HEK293 (cell line): ENCODE results near the gene ZFP91.

Experiments used
- PRDM1 ChIP-seq: fragments of 450-650 bp; formaldehyde crosslinking; IDR thresholded peaks from 2 replicates; pipeline ENCODE4; 2016; ENCODE audit warnings: missing biosample characterization, missing genetic modification characterization
- TCF7L2 ChIP-seq: IDR thresholded peaks from 2 replicates; pipeline ENCODE4 v1.6.1; 2011; ENCODE audit warnings: low read depth, mild to moderate bottlenecking, inconsistent platforms, low read length, moderate library complexity, borderline replicate concordance
- ZBTB49 ChIP-seq: fragments of 450-650 bp; formaldehyde crosslinking; IDR thresholded peaks from 2 replicates; pipeline ENCODE4 v1.5.1; 2016; ENCODE audit warnings: missing biosample characterization, missing genetic modification characterization, low read depth
- ZNF354C ChIP-seq: fragments of 450-650 bp; formaldehyde crosslinking; IDR thresholded peaks from 2 replicates; pipeline ENCODE4 v1.5.1; 2016; ENCODE audit warnings: missing biosample characterization, missing genetic modification characterization, low read depth, borderline replicate concordance
- ZNF473 ChIP-seq: fragments of 450-650 bp; formaldehyde crosslinking; IDR thresholded peaks from 2 replicates; pipeline ENCODE4 v1.5.1; 2017; ENCODE audit warnings: missing biosample characterization, missing genetic modification characterization
- ZNF513 ChIP-seq: fragments of 450-650 bp; IDR thresholded peaks from 2 replicates; pipeline ENCODE4 v1.5.1; 2018; ENCODE audit warnings: missing biosample characterization, missing genetic modification characterization
- ZNF645 ChIP-seq: fragments of 450-650 bp; formaldehyde crosslinking; IDR thresholded peaks from 2 replicates; pipeline ENCODE4; 2016; ENCODE audit warnings: missing biosample characterization, missing genetic modification characterization
- ZNF785 ChIP-seq: fragments of 450-650 bp; formaldehyde crosslinking; IDR thresholded peaks from 2 replicates; pipeline ENCODE4 v1.5.1; 2016; ENCODE audit warnings: missing biosample characterization, missing genetic modification characterization
- TF ChIP-seq, protein P1 (sequence below): fragments of 450-650 bp; formaldehyde crosslinking; IDR thresholded peaks from 2 replicates; pipeline ENCODE4 v1.5.1; 2016; ENCODE audit warnings: missing biosample characterization, missing genetic modification characterization
- TF ChIP-seq, protein P2 (sequence below): fragments of 450-650 bp; formaldehyde crosslinking; IDR thresholded peaks from 2 replicates; pipeline ENCODE4 v1.5.1; 2017; ENCODE audit warnings: missing biosample characterization, missing genetic modification characterization

DNA sequence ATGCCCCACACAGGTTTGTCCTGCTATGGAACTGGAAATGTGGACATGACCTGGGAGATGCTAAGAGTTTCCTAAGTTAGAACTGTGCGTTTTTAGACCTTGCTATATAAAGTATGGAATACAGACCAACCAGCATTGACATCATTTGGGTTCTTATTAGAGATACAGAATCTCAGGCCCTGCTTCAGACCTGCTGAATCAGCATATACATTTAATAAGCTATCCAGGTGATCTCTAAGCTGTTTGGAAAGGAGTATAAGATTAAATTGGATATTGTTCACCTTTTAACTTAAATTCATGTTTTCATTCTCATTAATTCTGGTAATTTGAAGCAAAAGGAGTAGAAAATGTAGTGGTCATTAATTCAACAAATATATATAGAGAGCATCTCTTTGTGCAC, 36.7 kb downstream of the ZFP91 start:
- TF ChIP-seq, protein P1, sequence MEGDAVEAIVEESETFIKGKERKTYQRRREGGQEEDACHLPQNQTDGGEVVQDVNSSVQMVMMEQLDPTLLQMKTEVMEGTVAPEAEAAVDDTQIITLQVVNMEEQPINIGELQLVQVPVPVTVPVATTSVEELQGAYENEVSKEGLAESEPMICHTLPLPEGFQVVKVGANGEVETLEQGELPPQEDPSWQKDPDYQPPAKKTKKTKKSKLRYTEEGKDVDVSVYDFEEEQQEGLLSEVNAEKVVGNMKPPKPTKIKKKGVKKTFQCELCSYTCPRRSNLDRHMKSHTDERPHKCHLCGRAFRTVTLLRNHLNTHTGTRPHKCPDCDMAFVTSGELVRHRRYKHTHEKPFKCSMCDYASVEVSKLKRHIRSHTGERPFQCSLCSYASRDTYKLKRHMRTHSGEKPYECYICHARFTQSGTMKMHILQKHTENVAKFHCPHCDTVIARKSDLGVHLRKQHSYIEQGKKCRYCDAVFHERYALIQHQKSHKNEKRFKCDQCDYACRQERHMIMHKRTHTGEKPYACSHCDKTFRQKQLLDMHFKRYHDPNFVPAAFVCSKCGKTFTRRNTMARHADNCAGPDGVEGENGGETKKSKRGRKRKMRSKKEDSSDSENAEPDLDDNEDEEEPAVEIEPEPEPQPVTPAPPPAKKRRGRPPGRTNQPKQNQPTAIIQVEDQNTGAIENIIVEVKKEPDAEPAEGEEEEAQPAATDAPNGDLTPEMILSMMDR (tag by site-specific recombination): no peak
- TF ChIP-seq PRDM1: no peak
- no peak for TF ChIP-seq ZNF354C
- TF ChIP-seq, protein P2, sequence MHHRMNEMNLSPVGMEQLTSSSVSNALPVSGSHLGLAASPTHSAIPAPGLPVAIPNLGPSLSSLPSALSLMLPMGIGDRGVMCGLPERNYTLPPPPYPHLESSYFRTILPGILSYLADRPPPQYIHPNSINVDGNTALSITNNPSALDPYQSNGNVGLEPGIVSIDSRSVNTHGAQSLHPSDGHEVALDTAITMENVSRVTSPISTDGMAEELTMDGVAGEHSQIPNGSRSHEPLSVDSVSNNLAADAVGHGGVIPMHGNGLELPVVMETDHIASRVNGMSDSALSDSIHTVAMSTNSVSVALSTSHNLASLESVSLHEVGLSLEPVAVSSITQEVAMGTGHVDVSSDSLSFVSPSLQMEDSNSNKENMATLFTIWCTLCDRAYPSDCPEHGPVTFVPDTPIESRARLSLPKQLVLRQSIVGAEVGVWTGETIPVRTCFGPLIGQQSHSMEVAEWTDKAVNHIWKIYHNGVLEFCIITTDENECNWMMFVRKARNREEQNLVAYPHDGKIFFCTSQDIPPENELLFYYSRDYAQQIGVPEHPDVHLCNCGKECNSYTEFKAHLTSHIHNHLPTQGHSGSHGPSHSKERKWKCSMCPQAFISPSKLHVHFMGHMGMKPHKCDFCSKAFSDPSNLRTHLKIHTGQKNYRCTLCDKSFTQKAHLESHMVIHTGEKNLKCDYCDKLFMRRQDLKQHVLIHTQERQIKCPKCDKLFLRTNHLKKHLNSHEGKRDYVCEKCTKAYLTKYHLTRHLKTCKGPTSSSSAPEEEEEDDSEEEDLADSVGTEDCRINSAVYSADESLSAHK (tag by site-specific recombination): no peak
- no peak for TF ChIP-seq ZNF513 (tag by site-specific recombination)
- no peak for TF ChIP-seq ZNF473
- no peak for TF ChIP-seq TCF7L2
- TF ChIP-seq ZNF785: no peak
- no peak for TF ChIP-seq ZBTB49 (tag by site-specific recombination)
- no peak for TF ChIP-seq ZNF645 (tag by site-specific recombination)
